CD8-positive, alpha-beta memory T cell (primary cell): ENCODE measurements around the gene SPATA3. TPM values are rescaled to one million over a fixed set of nuclear protein-coding genes. Genes with fewer than 3 reads are reported as not detected.
A peak's percentile ranks its signal among the peaks of the same experiment; 100 is the strongest.

Experiments used
- CTCF ChIA-PET: fragments of 350-600 bp; sonication (Branson Sonifier 250); formaldehyde crosslinking; loops from one replicate; lab custom pipeline; 2021; ENCODE audit warnings: antibody characterized with exemption; lab: Charles Lee
- POLR2A ChIA-PET: fragments of 350-600 bp; sonication (Branson Sonifier 250); formaldehyde crosslinking; loops from one replicate; lab custom pipeline; 2021; ENCODE audit warnings: antibody characterized with exemption; lab: Charles Lee
- DNase-seq, 5 donors: peaks; one replicate each; pipeline versions ENCODE4 v3.0.0 to v3.0.0-alpha.2; 2020 to 2022; ENCODE audit warnings: mixed read lengths in 1 of 5
- H3K27ac ChIP-seq: one replicate; pipeline ENCODE4 v1.7.0; 2013; ENCODE audit warnings: low read depth, mild to moderate bottlenecking, low read length, moderate library complexity
- H3K27me3 ChIP-seq: 2 replicates; pipeline ENCODE4 v1.7.0; 2013; ENCODE audit warnings: low read length, mild to moderate bottlenecking; ENCODE audit not compliant: insufficient read depth, poor library complexity, severe bottlenecking
- H3K36me3 ChIP-seq: 2 replicates; pipeline ENCODE4 v1.7.0; 2013; ENCODE audit warnings: mild to moderate bottlenecking, low read length, moderate library complexity; ENCODE audit not compliant: insufficient read depth
- H3K4me1 ChIP-seq: 2 replicates; pipeline ENCODE4 v1.7.0; 2013; ENCODE audit warnings: mild to moderate bottlenecking, low read length, moderate library complexity; ENCODE audit not compliant: insufficient read depth
- H3K4me3 ChIP-seq: 2 replicates; pipeline ENCODE4 v1.7.0; 2013; ENCODE audit warnings: mild to moderate bottlenecking, low read length
- H3K9me3 ChIP-seq: 2 replicates; pipeline ENCODE4 v1.7.0; 2013; ENCODE audit warnings: mild to moderate bottlenecking, low read length
- H3K27ac Mint-ChIP-seq, 8 donors: one replicate each; pipeline ENCODE4 v1.8.0; 2020 to 2021; ENCODE audit warnings: mixed read lengths in 8 of 8, mild to moderate bottlenecking in 6 of 8, inconsistent platforms in 3 of 8, moderate library complexity in 3 of 8
- H3K27me3 Mint-ChIP-seq, 2 donors: one replicate each; pipeline ENCODE4 v1.8.0; 2020 to 2021; ENCODE audit warnings: mixed read lengths in 2 of 2, mild to moderate bottlenecking in 1 of 2, moderate library complexity in 1 of 2
- H3K36me3 Mint-ChIP-seq, 3 donors: one replicate each; pipeline ENCODE4 v1.8.0; 2020 to 2021; ENCODE audit warnings: mixed read lengths in 3 of 3, inconsistent platforms in 1 of 3, mild to moderate bottlenecking in 1 of 3
- H3K4me1 Mint-ChIP-seq, 3 donors: one replicate each; pipeline ENCODE4 v1.8.0; 2020 to 2021; ENCODE audit warnings: mixed read lengths in 3 of 3, inconsistent platforms in 1 of 3, mild to moderate bottlenecking in 1 of 3
- H3K4me3 Mint-ChIP-seq, 7 donors: one replicate each; pipeline ENCODE4 v1.8.0; 2020 to 2021; ENCODE audit warnings: mixed read lengths in 7 of 7, mild to moderate bottlenecking in 6 of 7, moderate library complexity in 4 of 7, inconsistent platforms in 2 of 7
- H3K9me3 Mint-ChIP-seq, 5 donors: one replicate each; pipeline ENCODE4 v1.8.0; 2020 to 2022; ENCODE audit warnings: mixed read lengths in 5 of 5, mild to moderate bottlenecking in 3 of 5, moderate library complexity in 2 of 5, inconsistent platforms in 1 of 5
- polyA plus RNA-seq: library from polyadenylated mRNA; unstranded; fragments of 300-500 nt; fragmentation: Illumina TruSeq; gene quantifications from one replicate; pipeline ENCODE4 v1.2.3, GENCODE V29; 2021
- total RNA-seq, 2 experiments: library from RNA; stranded (reverse); gene quantifications; one replicate each; pipeline ENCODE4 v1.2.3, GENCODE V29; 2021

SPATA3 gene
- total RNA-seq (under 1 TPM in 1 of 2 experiments, not detected in 1; 0.24 TPM), polyA plus RNA-seq (not detected)

DNA sequence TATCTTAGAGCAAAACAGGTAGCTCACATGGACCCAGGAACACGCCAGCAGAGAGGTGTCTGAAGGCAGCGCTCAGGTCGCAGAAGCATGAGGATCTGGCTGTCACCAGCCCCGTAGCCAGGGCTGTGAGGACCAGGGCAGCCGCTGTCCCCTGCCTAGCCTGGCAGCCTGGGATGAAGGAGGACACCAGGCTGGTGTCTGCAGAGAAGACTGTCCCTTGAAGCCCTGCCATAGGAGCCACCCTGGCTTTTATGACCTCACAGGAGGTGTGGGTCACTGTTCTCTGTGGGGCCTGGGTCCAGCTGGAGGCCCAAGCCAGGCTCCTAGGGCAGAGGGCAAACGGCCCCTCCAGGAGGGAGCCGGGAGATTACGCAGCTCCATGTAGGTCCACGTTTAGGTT, at the start of gene SPATA3:
TSS of gene SPATA3 (plus strand) at position 301 of the 400 bp plus-strand sequence. CDS start 113 bp downstream, outside the sequence.
- DNase-seq: no peak
- POLR2A ChIA-PET: no interaction called here
- Mint-ChIP-seq H3K36me3 (peaks cover 0 to 4% (median 2%) of the 10 kb centered on the region in 3 donors), H3K9me3 (peaks cover 0 to 6% (median 0%) of the 10 kb centered on the region in 5 donors), H3K4me1 (no peaks in the 10 kb centered on the region), H3K27ac (peak within 1 kb of the TSS in 1 of 8 donors; percentile 35), H3K27me3 (peaks cover 39 to 77% of the 10 kb centered on the region in 2 donors), H3K4me3 (no peak within 1 kb of the TSS)
- no peaks in the 10 kb centered on the region for H3K36me3 ChIP-seq
- no peaks in the 10 kb centered on the region for H3K4me1 ChIP-seq
- CTCF ChIA-PET: interaction anchor here (1.2 kb wide), 1 partner anchor 171 kb away, joined by 4 read pairs; no protein-coding TSS in a partner anchor
- H3K9me3 ChIP-seq: no peaks in the 10 kb centered on the region
- peaks cover 6% of the 10 kb centered on the region for H3K27me3 ChIP-seq
- H3K4me3 ChIP-seq: no peak within 1 kb of the TSS
- no peak within 1 kb of the TSS for H3K27ac ChIP-seq

- H3K36me3 ChIP-seq: no peaks in the 10 kb centered on the region
- POLR2A ChIA-PET: interaction anchor here (0.5 kb wide), 1 partner anchor 77 kb away, joined by 3 read pairs; no protein-coding TSS in a partner anchor
- peaks cover 4 to 5% of the 10 kb centered on the region in 2 donors for H3K27me3 Mint-ChIP-seq
- H3K4me1 Mint-ChIP-seq: peaks cover 17 to 64% (median 33%) of the 10 kb centered on the region in 3 donors
- no peak overlapping the region for H3K27ac ChIP-seq
- H3K4me3 Mint-ChIP-seq: no peak overlapping the region
- H3K27me3 ChIP-seq: peaks cover 4% of the 10 kb centered on the region
- no peaks in the 10 kb centered on the region for H3K36me3 Mint-ChIP-seq
- H3K4me3 ChIP-seq: no peak overlapping the region
- no peaks in the 10 kb centered on the region for H3K9me3 Mint-ChIP-seq
- peaks cover 4% of the 10 kb centered on the region for H3K4me1 ChIP-seq
- H3K27ac Mint-ChIP-seq: peak overlapping the region in 1 of 8 donors; percentile 36
- CTCF ChIA-PET: interaction anchor here (1.7 to 2.5 kb wide), 5 partner anchors 23 to 98 kb away, joined by 4 to 10 read pairs (median 6); no protein-coding TSS in a partner anchor
- no peaks in the 10 kb centered on the region for H3K9me3 ChIP-seq
- no peak for DNase-seq
Observed at GRCh38 chr2:230946429-230947234, 49.3 kb upstream of the SPATA3 start.

DNA sequence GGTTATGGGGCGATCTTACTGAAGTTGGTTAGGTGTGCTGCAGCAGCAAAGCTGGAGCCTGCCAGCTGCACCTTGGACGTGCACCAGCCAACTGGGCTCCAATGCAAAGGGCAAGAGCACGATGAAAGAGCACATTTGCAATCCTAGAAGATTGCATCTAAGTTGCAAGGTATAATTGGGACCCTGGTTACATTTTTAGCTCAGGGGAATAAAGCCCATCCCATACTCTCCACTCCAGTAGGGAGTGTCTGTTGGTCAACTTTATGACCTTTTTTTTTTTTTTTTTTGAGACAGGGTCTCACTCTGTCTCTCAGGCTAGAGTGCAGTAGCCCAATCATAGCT, 48.7 kb upstream of the SPATA3 start:
- Mint-ChIP-seq H3K27ac (peak overlapping the region in 1 of 8 donors; percentile 21), H3K36me3 (no peaks in the 10 kb centered on the region), H3K4me1 (peaks cover 17 to 64% (median 33%) of the 10 kb centered on the region in 3 donors), H3K9me3 (no peaks in the 10 kb centered on the region), H3K27me3 (peaks cover 4 to 5% of the 10 kb centered on the region in 2 donors), H3K4me3 (no peak overlapping the region)
- Histone ChIP-seq H3K27ac (no peak overlapping the region), H3K4me1 (peaks cover 4% of the 10 kb centered on the region), H3K36me3 (no peaks in the 10 kb centered on the region), H3K27me3 (peaks cover 4% of the 10 kb centered on the region), H3K4me3 (no peak overlapping the region), H3K9me3 (no peaks in the 10 kb centered on the region)
- POLR2A ChIA-PET: interaction anchor here (0.5 to 0.6 kb wide), 2 partner anchors 70 to 78 kb away, joined by 3 read pairs; no protein-coding TSS in a partner anchor
- CTCF ChIA-PET: interaction anchor here (1.1 to 2.5 kb wide), 6 partner anchors 20 to 99 kb away, joined by 3 to 10 read pairs (median 6); no protein-coding TSS in a partner anchor
- no peak for DNase-seq

DNA sequence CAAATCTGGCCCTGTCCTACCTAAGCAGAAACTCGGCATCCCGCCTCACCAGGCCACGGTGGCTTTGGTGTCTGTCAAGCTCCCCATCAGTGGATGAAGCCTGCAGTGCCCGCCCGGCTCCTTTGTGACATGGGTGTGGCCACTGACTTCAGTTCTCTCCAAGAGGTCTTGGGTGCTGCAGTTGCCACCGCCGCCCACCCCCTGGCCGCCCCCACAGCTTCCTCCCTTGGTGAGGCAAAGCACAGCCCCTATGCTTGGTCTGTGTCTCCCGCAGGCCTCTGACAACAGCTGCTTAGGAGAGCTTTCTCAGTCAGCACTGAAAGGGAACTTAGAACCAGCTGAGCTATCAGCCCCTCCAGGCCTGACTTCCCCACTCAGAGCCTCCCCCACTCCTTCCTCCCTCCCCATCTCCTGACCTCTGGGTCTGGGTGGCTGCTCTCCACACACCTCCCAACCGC, 48.0 kb upstream of the SPATA3 start:
- H3K27me3 Mint-ChIP-seq: peaks cover 5 to 7% of the 10 kb centered on the region in 2 donors
- Histone ChIP-seq H3K9me3 (no peaks in the 10 kb centered on the region), H3K36me3 (no peaks in the 10 kb centered on the region), H3K4me1 (peaks cover 4% of the 10 kb centered on the region), H3K27ac (no peak overlapping the region), H3K27me3 (peaks cover 4% of the 10 kb centered on the region), H3K4me3 (no peak overlapping the region)
- DNase-seq: no peak
- no peaks in the 10 kb centered on the region for H3K9me3 Mint-ChIP-seq
- H3K4me1 Mint-ChIP-seq: peaks cover 17 to 64% (median 33%) of the 10 kb centered on the region in 3 donors
- no peaks in the 10 kb centered on the region for H3K36me3 Mint-ChIP-seq
- CTCF ChIA-PET: interaction anchor here (1.1 to 2.5 kb wide), 6 partner anchors 21 to 99 kb away, joined by 3 to 10 read pairs (median 6); no protein-coding TSS in a partner anchor
- H3K4me3 Mint-ChIP-seq: peak overlapping the region in 1 of 7 donors; percentile 17
- POLR2A ChIA-PET: interaction anchor here (0.6 kb wide), 1 partner anchor 70 kb away, joined by 3 read pairs; no protein-coding TSS in a partner anchor
- no peak overlapping the region for H3K27ac Mint-ChIP-seq

GRCh38 chr2:230949966-230950873, 45.7 kb upstream of the SPATA3 start:
- no peaks in the 10 kb centered on the region for H3K9me3 ChIP-seq
- peaks cover 15% of the 10 kb centered on the region for H3K27me3 ChIP-seq
- no peaks in the 10 kb centered on the region for H3K36me3 ChIP-seq
- Mint-ChIP-seq H3K4me1 (peaks cover 10 to 44% (median 19%) of the 10 kb centered on the region in 3 donors), H3K27me3 (peaks cover 7 to 17% of the 10 kb centered on the region in 2 donors), H3K4me3 (peak overlapping the region in 2 of 7 donors; percentile 5 to 53), H3K9me3 (no peaks in the 10 kb centered on the region), H3K36me3 (no peaks in the 10 kb centered on the region), H3K27ac (peak overlapping the region in 2 of 8 donors; percentile 19 to 40)
- no peak for DNase-seq
- no peak overlapping the region for H3K27ac ChIP-seq
- CTCF ChIA-PET: interaction anchor here (1.5 to 2.1 kb wide), 2 partner anchors 26 to 37 kb away, joined by 4 to 6 read pairs; no protein-coding TSS in a partner anchor
- POLR2A ChIA-PET: interaction anchor here (1.4 kb wide), 1 partner anchor 25 kb away, joined by 3 read pairs; no protein-coding TSS in a partner anchor
- H3K4me1 ChIP-seq: peaks cover 4% of the 10 kb centered on the region
- H3K4me3 ChIP-seq: no peak overlapping the region

DNA sequence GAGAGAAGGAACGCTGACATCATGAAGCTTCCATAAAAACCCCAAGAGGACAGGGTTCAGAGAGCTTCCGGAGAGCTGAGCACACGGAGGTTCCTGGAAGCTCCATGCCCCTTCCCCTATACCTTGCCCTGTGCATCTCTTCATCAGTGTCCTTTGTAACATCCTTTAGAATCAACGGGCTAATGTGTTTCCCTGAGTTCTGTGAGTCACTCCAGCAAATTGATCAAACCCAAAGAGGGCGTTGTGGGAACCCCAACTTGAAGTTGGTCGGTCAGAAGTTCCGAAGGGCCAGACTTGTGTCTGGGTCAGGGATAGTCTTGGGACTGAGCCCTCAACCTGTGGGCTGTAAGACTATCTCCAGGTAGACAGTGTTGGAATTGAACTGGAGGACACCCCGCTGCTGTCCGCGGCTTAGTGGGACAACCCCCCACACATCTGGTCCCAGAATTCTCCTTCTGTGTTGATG, 45.0 kb upstream of the SPATA3 start:
- no peak for DNase-seq
- no peak overlapping the region for H3K27ac ChIP-seq
- no peak overlapping the region for H3K4me3 ChIP-seq
- H3K36me3 ChIP-seq: no peaks in the 10 kb centered on the region
- no peaks in the 10 kb centered on the region for H3K9me3 Mint-ChIP-seq
- H3K27me3 Mint-ChIP-seq: peaks cover 7 to 20% of the 10 kb centered on the region in 2 donors
- no peak overlapping the region for H3K27ac Mint-ChIP-seq
- peaks cover 10 to 43% (median 19%) of the 10 kb centered on the region in 3 donors for H3K4me1 Mint-ChIP-seq
- ChIA-PET POLR2A (interaction anchor here (1.4 kb wide), 1 partner anchor 24 kb away, joined by 3 read pairs; no protein-coding TSS in a partner anchor), CTCF (interaction anchor here (2.1 kb wide), 1 partner anchor 27 kb away, joined by 6 read pairs; no protein-coding TSS in a partner anchor)
- H3K9me3 ChIP-seq: no peaks in the 10 kb centered on the region
- H3K36me3 Mint-ChIP-seq: no peaks in the 10 kb centered on the region
- H3K27me3 ChIP-seq: peaks cover 15% of the 10 kb centered on the region
- H3K4me1 ChIP-seq: peaks cover 4% of the 10 kb centered on the region
- H3K4me3 Mint-ChIP-seq: peak overlapping the region in 2 of 7 donors; percentile 21 to 53

DNA sequence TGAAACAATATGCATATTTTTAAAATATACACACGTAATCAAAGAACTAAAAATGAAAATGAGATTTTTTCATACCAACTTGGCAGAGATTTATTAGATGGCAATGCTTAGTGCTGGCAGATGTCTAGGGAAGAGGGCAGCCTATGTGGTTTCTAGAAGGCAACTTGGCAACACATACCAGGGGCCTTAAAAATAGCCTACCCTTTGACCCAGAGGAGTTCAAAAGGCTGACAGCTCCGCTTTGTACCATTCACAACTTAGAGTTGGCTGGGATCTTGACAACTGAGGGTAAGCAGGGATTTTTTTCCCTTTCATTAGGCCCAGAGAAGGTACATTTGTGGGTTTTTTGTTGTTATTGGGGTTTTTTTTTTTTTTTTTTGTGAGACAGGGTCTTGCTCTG, 44.5 kb upstream of the SPATA3 start:
- H3K4me1 Mint-ChIP-seq: peaks cover 10 to 38% (median 19%) of the 10 kb centered on the region in 3 donors

More for the DNA sequence above, 44.5 kb upstream of the SPATA3 start:
- H3K9me3 ChIP-seq: no peaks in the 10 kb centered on the region
- CTCF ChIA-PET: interaction anchor here (0.8 to 1.2 kb wide), 2 partner anchors 27 to 36 kb away, joined by 3 to 4 read pairs; no protein-coding TSS in a partner anchor
- Mint-ChIP-seq H3K27ac (no peak overlapping the region), H3K36me3 (no peaks in the 10 kb centered on the region), H3K27me3 (peaks cover 7 to 20% of the 10 kb centered on the region in 2 donors), H3K4me3 (no peak overlapping the region), H3K9me3 (no peaks in the 10 kb centered on the region)
- H3K4me3 ChIP-seq: no peak overlapping the region
- H3K4me1 ChIP-seq: peaks cover 4% of the 10 kb centered on the region
- H3K27me3 ChIP-seq: peaks cover 15% of the 10 kb centered on the region
- DNase-seq: no peak
- H3K27ac ChIP-seq: no peak overlapping the region
- POLR2A ChIA-PET: interaction anchor here (1.4 kb wide), 1 partner anchor 23 kb away, joined by 3 read pairs; no protein-coding TSS in a partner anchor
- no peaks in the 10 kb centered on the region for H3K36me3 ChIP-seq
